Calu3 (cell line): Measurements from ENCODE around the gene KHK. TPM values are rescaled to one million over a fixed set of nuclear protein-coding genes. Genes with fewer than 3 reads are reported as not detected.

ENCODE experiments used
- Bru-seq: library from RNA; stranded (reverse); fragments of 400-500 nt; gene quantifications from one replicate; lab custom pipeline; 2021; lab: Mats Ljungman, UMichigan
- BruChase-seq, 2 experiments: library from RNA; stranded (reverse); fragments of 400-500 nt; gene quantifications; one replicate each; lab custom pipeline; 2021; lab: Mats Ljungman, UMichigan
- BruUV-seq: library from RNA; stranded (reverse); fragments of 400-500 nt; replicated peaks from 2 replicates; lab custom pipeline; 2021; lab: Mats Ljungman, UMichigan
- CTCF ChIA-PET: fragments of 300-600 bp; sonication (Branson Sonifier 250); formaldehyde crosslinking; loops from one replicate; lab custom pipeline; 2022; ENCODE audit warnings: antibody characterized with exemption; lab: Charles Lee
- DNase-seq: peaks from one replicate; pipeline ENCODE4 v3.0.0; 2022
- H3K27ac Mint-ChIP-seq: one replicate; pipeline ENCODE4 v1.8.0; 2022; ENCODE audit warnings: mixed read lengths; ENCODE audit not compliant: unreplicated experiment
- H3K27me3 Mint-ChIP-seq: one replicate; pipeline ENCODE4 v1.8.0; 2022; ENCODE audit warnings: mixed read lengths; ENCODE audit not compliant: unreplicated experiment
- H3K36me3 Mint-ChIP-seq: one replicate; pipeline ENCODE4 v1.8.0; 2022; ENCODE audit warnings: mild to moderate bottlenecking, moderate library complexity, mixed read lengths; ENCODE audit not compliant: insufficient read depth, unreplicated experiment
- H3K4me1 Mint-ChIP-seq: one replicate; pipeline ENCODE4 v1.8.0; 2022; ENCODE audit warnings: mild to moderate bottlenecking, low read depth, mixed read lengths; ENCODE audit not compliant: unreplicated experiment
- H3K4me3 Mint-ChIP-seq: one replicate; pipeline ENCODE4 v1.8.0; 2022; ENCODE audit warnings: mild to moderate bottlenecking, low read depth, moderate library complexity, mixed read lengths; ENCODE audit not compliant: unreplicated experiment
- H3K9me3 Mint-ChIP-seq: one replicate; pipeline ENCODE4 v1.8.0; 2022; ENCODE audit warnings: low read depth, mixed read lengths; ENCODE audit not compliant: unreplicated experiment
- CTCF ChIP-seq: fragments of 200-600 bp; IDR thresholded peaks from one replicate; pipeline ENCODE4 v1.8.0; 2022; ENCODE audit warnings: antibody characterized with exemption; ENCODE audit not compliant: unreplicated experiment
- intact Hi-C: fragments of 100-400 bp; cut with micrococcal nuclease; formaldehyde crosslinking; loops from one replicate; pipeline ENCODE4 v1.10.0; 2022; ENCODE audit not compliant: unreplicated experiment
- long read RNA-seq: library from polyadenylated mRNA; stranded (forward); transcript quantifications from one replicate; pipeline ENCODE4 v2.0.0, GENCODE V29; 2022
- total RNA-seq: library from RNA; stranded (reverse); gene quantifications from 2 replicates; pipeline ENCODE4 v1.2.3, GENCODE V29; 2022

KHK gene
- total RNA-seq: 2.0 and 4.2 TPM in 2 replicates
- Bru-seq, nascent RNA: percentile 22 among the genes with signal in this experiment
- BruChase-seq, experiment 1, labeled RNA remaining after a 6-hour chase: percentile 21 among the genes with signal in this experiment
- BruChase-seq, experiment 2, labeled RNA remaining after a 2-hour chase: percentile 23 among the genes with signal in this experiment
- long read RNA-seq, transcript KHK-202 (8 exons, 2,411 nt): major isoform, 6 of 10 reads
- long read RNA-seq, partial matches to known transcripts: 1 of 10 reads
- long read RNA-seq, other reads (novel, unspliced or antisense): 3 of 10 reads

DNA sequence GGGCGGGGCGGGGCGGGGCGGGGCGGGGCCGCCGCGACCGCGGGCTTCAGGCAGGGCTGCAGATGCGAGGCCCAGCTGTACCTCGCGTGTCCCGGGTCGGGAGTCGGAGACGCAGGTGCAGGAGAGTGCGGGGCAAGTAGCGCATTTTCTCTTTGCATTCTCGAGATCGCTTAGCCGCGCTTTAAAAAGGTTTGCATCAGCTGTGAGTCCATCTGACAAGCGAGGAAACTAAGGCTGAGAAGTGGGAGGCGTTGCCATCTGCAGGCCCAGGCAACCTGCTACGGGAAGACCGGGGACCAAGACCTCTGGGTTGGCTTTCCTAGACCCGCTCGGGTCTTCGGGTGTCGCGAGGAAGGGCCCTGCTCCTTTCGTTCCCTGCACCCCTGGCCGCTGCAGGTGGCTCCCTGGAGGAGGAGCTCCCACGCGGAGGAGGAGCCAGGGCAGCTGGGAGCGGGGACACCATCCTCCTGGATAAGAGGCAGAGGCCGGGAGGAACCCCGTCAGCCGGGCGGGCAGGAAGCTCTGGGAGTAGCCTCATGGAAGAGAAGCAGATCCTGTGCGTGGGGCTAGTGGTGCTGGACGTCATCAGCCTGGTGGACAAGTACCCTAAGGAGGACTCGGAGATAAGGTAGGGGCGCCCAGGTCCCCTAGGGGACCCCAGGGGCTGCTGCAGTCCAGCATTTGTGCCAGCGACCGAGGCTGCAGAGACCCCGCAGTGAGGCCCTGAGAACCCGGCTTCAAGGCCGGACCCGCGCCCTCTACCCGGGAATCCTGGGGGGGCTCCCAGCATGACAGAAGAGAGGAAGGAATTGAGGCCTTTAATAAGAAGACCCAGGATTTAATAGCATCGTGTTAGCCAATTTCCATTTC is at the start of gene KHK:
Gene KHK (plus strand): TSS at position 49 of the 870 bp plus-strand sequence. CDS start 488 bp downstream, at position 537.
- TF ChIP-seq CTCF: peak; percentile 4
- Mint-ChIP-seq H3K4me3 (peak within 1 kb of the TSS; percentile 82), H3K27ac (peak within 1 kb of the TSS; percentile 44), H3K36me3 (peaks cover 25% of the 10 kb centered on the region), H3K4me1 (peaks cover 7% of the 10 kb centered on the region), H3K27me3 (no peaks in the 10 kb centered on the region), H3K9me3 (no peaks in the 10 kb centered on the region)
- DNase-seq: peak; percentile 41
- BruUV-seq: no TSS peak
- CTCF ChIA-PET: interaction anchor here (0.7 to 2.7 kb wide), 7 partner anchors 53 to 206 kb away, joined by 3 to 10 read pairs (median 5); partner anchors contain the start of gene CAD
- intact Hi-C loops: no loop called here

DNA sequence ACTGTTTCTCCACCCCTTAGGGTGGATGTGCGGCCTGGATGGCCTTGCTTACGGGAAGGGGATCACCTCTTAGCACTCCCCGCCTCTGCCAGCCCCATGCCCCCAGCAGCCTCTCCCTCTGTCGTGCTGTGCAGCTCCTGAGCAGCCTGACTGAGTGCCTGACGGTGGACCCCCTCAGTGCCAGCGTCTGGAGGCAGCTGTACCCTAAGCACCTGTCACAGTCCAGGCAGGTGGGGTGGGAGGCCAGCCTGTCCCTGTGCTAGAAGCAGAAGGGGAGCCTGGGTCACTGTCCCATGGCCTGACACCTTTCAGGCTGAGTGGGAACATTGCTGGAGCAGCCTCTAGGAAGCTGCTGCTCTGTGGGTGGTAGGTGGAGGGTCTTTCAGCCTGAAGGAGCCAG is 48.6 kb upstream of the KHK start:
- H3K4me3 Mint-ChIP-seq: no peak overlapping the region
- no peak for TF ChIP-seq CTCF
- intact Hi-C loops: no loop called here
- H3K36me3 Mint-ChIP-seq: peaks cover 49% of the 10 kb centered on the region
- CTCF ChIA-PET: interaction anchor here (1.9 kb wide), 1 partner anchor 13 kb away, joined by 6 read pairs; the partner anchor contains the start of gene AGBL5
- no peak for DNase-seq
- H3K9me3 Mint-ChIP-seq: no peaks in the 10 kb centered on the region
- H3K27me3 Mint-ChIP-seq: no peaks in the 10 kb centered on the region
- no TSS peak for BruUV-seq
- H3K27ac Mint-ChIP-seq: no peak overlapping the region
- peaks cover 12% of the 10 kb centered on the region for H3K4me1 Mint-ChIP-seq

GRCh38 chr2:27038631-27039339 is 47.8 kb upstream of the KHK start:
- no peaks in the 10 kb centered on the region for H3K9me3 Mint-ChIP-seq
- CTCF ChIA-PET: interaction anchor here (1.9 kb wide), 1 partner anchor 12 kb away, joined by 6 read pairs; the partner anchor contains the start of gene AGBL5
- no peak for TF ChIP-seq CTCF
- no peak for DNase-seq
- H3K27ac Mint-ChIP-seq: no peak overlapping the region
- no peaks in the 10 kb centered on the region for H3K27me3 Mint-ChIP-seq
- intact Hi-C loops: no loop called here
- H3K36me3 Mint-ChIP-seq: peaks cover 41% of the 10 kb centered on the region
- H3K4me3 Mint-ChIP-seq: no peak overlapping the region
- no TSS peak for BruUV-seq
- peaks cover 8% of the 10 kb centered on the region for H3K4me1 Mint-ChIP-seq

GRCh38 chr2:27039426-27039825 is 47.1 kb upstream of the KHK start:
- no peaks in the 10 kb centered on the region for H3K9me3 Mint-ChIP-seq
- intact Hi-C loops: no loop called here
- H3K4me1 Mint-ChIP-seq: peaks cover 2% of the 10 kb centered on the region
- CTCF ChIA-PET: interaction anchor here (0.6 to 1.9 kb wide), 2 partner anchors 11 to 1459 kb away, joined by 4 to 6 read pairs; partner anchors contain the start of gene AGBL5
- no peak overlapping the region for H3K27ac Mint-ChIP-seq
- BruUV-seq: no TSS peak
- H3K36me3 Mint-ChIP-seq: peaks cover 34% of the 10 kb centered on the region
- H3K27me3 Mint-ChIP-seq: no peaks in the 10 kb centered on the region
- no peak for TF ChIP-seq CTCF
- DNase-seq: no peak
- H3K4me3 Mint-ChIP-seq: no peak overlapping the region
